Thymus (tissue), 11 donors: Measurements from ENCODE around the gene ZNF414. TPM values are rescaled to one million over a fixed set of nuclear protein-coding genes. Genes with fewer than 3 reads are reported as not detected.

ENCODE experiments used
- DNase-seq, 9 donors: peaks; one replicate each; pipeline ENCODE4 v3.0.0-alpha.2; 2013; ENCODE audit warnings: low spot score in 9 of 9, low read depth in 6 of 9, missing footprints in 1 of 9
- H3K27ac ChIP-seq, 2 donors: one replicate each; pipeline ENCODE4 v1.5.1; 2013; ENCODE audit warnings: control low read depth in 1 of 2, low read depth in 1 of 2, low read length in 1 of 2, mild to moderate bottlenecking in 1 of 2, moderate library complexity in 1 of 2
- H3K27me3 ChIP-seq, 2 donors: one replicate each; pipeline ENCODE4 v1.5.1; 2013; ENCODE audit warnings: low read length in 1 of 2; ENCODE audit not compliant: control insufficient read depth in 2 of 2, insufficient read depth in 1 of 2
- H3K36me3 ChIP-seq, 2 donors: one replicate each; pipeline ENCODE4 v1.5.1; 2013; ENCODE audit warnings: low read length in 1 of 2, mild to moderate bottlenecking in 1 of 2, moderate library complexity in 1 of 2; ENCODE audit not compliant: control insufficient read depth in 2 of 2, insufficient read depth in 2 of 2
- H3K4me1 ChIP-seq, 2 donors: one replicate each; pipeline ENCODE4 v1.5.1; 2013; ENCODE audit warnings: low read length in 2 of 2; ENCODE audit not compliant: control insufficient read depth in 2 of 2, insufficient read depth in 2 of 2
- H3K4me3 ChIP-seq, 2 donors: one replicate each; pipeline ENCODE4 v1.5.1; 2013; ENCODE audit warnings: low read length in 2 of 2, control low read depth in 1 of 2, mild to moderate bottlenecking in 1 of 2
- H3K9me3 ChIP-seq, 2 donors: one replicate each; pipeline ENCODE4 v1.5.1; 2013; ENCODE audit warnings: low read length in 1 of 2, mild to moderate bottlenecking in 1 of 2; ENCODE audit not compliant: control insufficient read depth in 2 of 2, insufficient read depth in 1 of 2
- WGBS: extraction: QIAGEN DNeasy Blood & Tissue Kit; methylation state at CpG from one replicate; pipeline ENCODE4 v1.1.7; 2013; 5-methylcytosine and 5-hydroxymethylcytosine counted together
- polyA plus RNA-seq: library from polyadenylated mRNA; stranded (reverse); fragments of 200-250 nt; gene quantifications from one replicate; pipeline ENCODE4 v1.2.3, GENCODE V29; 2013
- total RNA-seq: library from RNA; stranded (reverse); fragments of 120-200 nt; gene quantifications from one replicate; pipeline ENCODE4 v1.2.4, GENCODE V29; 2013
- donor health status: healthy.

Gene ZNF414
- total and polyA plus RNA-seq, 2 donors = 2.1 to 27.6 TPM

GRCh38 chr19:8544168-8544567 lies 30.2 kb upstream of the ZNF414 start:
- Histone ChIP-seq H3K4me1 (no peaks in the 10 kb centered on the region), H3K27me3 (no peaks in the 10 kb centered on the region), H3K27ac (no peak overlapping the region), H3K9me3 (no peaks in the 10 kb centered on the region), H3K4me3 (no peak overlapping the region), H3K36me3 (no peaks in the 10 kb centered on the region)
- no peak for DNase-seq
- 97% methylated on average over 20 of the region's 20 CpGs for WGBS

GRCh38 chr19:8539621-8540149 lies 25.7 kb upstream of the ZNF414 start:
- 99% methylated on average over 12 of the region's 12 CpGs for WGBS
- no peak for DNase-seq
- no peaks in the 10 kb centered on the region for H3K9me3 ChIP-seq
- no peak overlapping the region for H3K27ac ChIP-seq
- H3K4me1 ChIP-seq = no peaks in the 10 kb centered on the region
- no peaks in the 10 kb centered on the region for H3K27me3 ChIP-seq
- H3K36me3 ChIP-seq = no peaks in the 10 kb centered on the region
- H3K4me3 ChIP-seq = no peak overlapping the region

- 96% methylated on average over 3 of the region's 3 CpGs for WGBS
- no peaks in the 10 kb centered on the region for H3K36me3 ChIP-seq
Observed at GRCh38 chr19:8537099-8537498, 23.1 kb upstream of the ZNF414 start.

GRCh38 chr19:8536282-8536681 lies 22.3 kb upstream of the ZNF414 start:
- no peaks in the 10 kb centered on the region for H3K4me1 ChIP-seq
- no peak overlapping the region for H3K27ac ChIP-seq
- no peaks in the 10 kb centered on the region for H3K36me3 ChIP-seq
- no peak overlapping the region for H3K4me3 ChIP-seq
- WGBS = 97% methylated on average over 22 of the region's 22 CpGs
- no peaks in the 10 kb centered on the region for H3K27me3 ChIP-seq
- no peaks in the 10 kb centered on the region for H3K9me3 ChIP-seq
- no peak for DNase-seq

More at GRCh38 chr19:8537099-8537498, 23.1 kb upstream of the ZNF414 start:
- Histone ChIP-seq H3K4me1 (no peaks in the 10 kb centered on the region), H3K9me3 (no peaks in the 10 kb centered on the region), H3K27me3 (no peaks in the 10 kb centered on the region), H3K4me3 (no peak overlapping the region), H3K27ac (no peak overlapping the region)
- no peak for DNase-seq

GRCh38 chr19:8532225-8532624 lies 18.3 kb upstream of the ZNF414 start:
- DNase-seq = no peak
- Histone ChIP-seq H3K27me3 (no peaks in the 10 kb centered on the region), H3K36me3 (no peaks in the 10 kb centered on the region), H3K27ac (no peak overlapping the region), H3K4me3 (no peak overlapping the region), H3K9me3 (peaks cover 0 to 11% of the 10 kb centered on the region in 2 donors), H3K4me1 (no peaks in the 10 kb centered on the region)
- 97% methylated on average over 2 of the region's 2 CpGs for WGBS

GRCh38 chr19:8531470-8531869 lies 17.5 kb upstream of the ZNF414 start:
- Histone ChIP-seq H3K36me3 (no peaks in the 10 kb centered on the region), H3K4me1 (no peaks in the 10 kb centered on the region), H3K27ac (no peak overlapping the region), H3K9me3 (peaks cover 0 to 18% of the 10 kb centered on the region in 2 donors), H3K27me3 (no peaks in the 10 kb centered on the region), H3K4me3 (no peak overlapping the region)
- DNase-seq = no peak
- 91% methylated on average over 7 of the region's 7 CpGs for WGBS

- no peaks in the 10 kb centered on the region for H3K36me3 ChIP-seq
Observed at GRCh38 chr19:8530061-8530679, 16.2 kb upstream of the ZNF414 start.

GRCh38 chr19:8529369-8530006 lies 15.5 kb upstream of the ZNF414 start:
- WGBS = 96% methylated on average over 4 of the region's 4 CpGs
- H3K4me3 ChIP-seq = no peak overlapping the region
- no peaks in the 10 kb centered on the region for H3K4me1 ChIP-seq
- no peaks in the 10 kb centered on the region for H3K27me3 ChIP-seq
- H3K9me3 ChIP-seq = peaks cover 0 to 27% of the 10 kb centered on the region in 2 donors
- no peak for DNase-seq
- H3K36me3 ChIP-seq = no peaks in the 10 kb centered on the region
- no peak overlapping the region for H3K27ac ChIP-seq

More at GRCh38 chr19:8530061-8530679, 16.2 kb upstream of the ZNF414 start:
- peaks cover 0 to 26% of the 10 kb centered on the region in 2 donors for H3K9me3 ChIP-seq
- H3K27me3 ChIP-seq = no peaks in the 10 kb centered on the region
- no peak overlapping the region for H3K4me3 ChIP-seq
- H3K4me1 ChIP-seq = no peaks in the 10 kb centered on the region
- no peak overlapping the region for H3K27ac ChIP-seq
- 98% methylated on average over 35 of the region's 35 CpGs for WGBS
- no peak for DNase-seq

GRCh38 chr19:8528500-8528899 lies 14.5 kb upstream of the ZNF414 start:
- 94% methylated on average over 4 of the region's 4 CpGs for WGBS
- DNase-seq = no peak
- Histone ChIP-seq H3K27me3 (no peaks in the 10 kb centered on the region), H3K9me3 (peaks cover 0 to 27% of the 10 kb centered on the region in 2 donors), H3K36me3 (no peaks in the 10 kb centered on the region), H3K4me1 (no peaks in the 10 kb centered on the region), H3K4me3 (no peak overlapping the region), H3K27ac (no peak overlapping the region)
